Calu3 (cell line): ENCODE measurements around the gene BCKDHB. TPM values are rescaled to one million over a fixed set of nuclear protein-coding genes. Genes with fewer than 3 reads are reported as not detected.
"Not testable (repeated sequence)": the region's sequence is repeated elsewhere in the genome, so short reads cannot be mapped to it uniquely, and the experiment has no call there.

ENCODE experiments used
- BruUV-seq: library from RNA; stranded (reverse); fragments of 400-500 nt; replicated peaks from 2 replicates; lab custom pipeline; 2021; lab: Mats Ljungman, UMichigan
- CTCF ChIA-PET: fragments of 300-600 bp; sonication (Branson Sonifier 250); formaldehyde crosslinking; loops from one replicate; lab custom pipeline; 2022; ENCODE audit warnings: antibody characterized with exemption; lab: Charles Lee
- DNase-seq: peaks from one replicate; pipeline ENCODE4 v3.0.0; 2022
- H3K27ac Mint-ChIP-seq: one replicate; pipeline ENCODE4 v1.8.0; 2022; ENCODE audit warnings: mixed read lengths; ENCODE audit not compliant: unreplicated experiment
- H3K27me3 Mint-ChIP-seq: one replicate; pipeline ENCODE4 v1.8.0; 2022; ENCODE audit warnings: mixed read lengths; ENCODE audit not compliant: unreplicated experiment
- H3K36me3 Mint-ChIP-seq: one replicate; pipeline ENCODE4 v1.8.0; 2022; ENCODE audit warnings: mild to moderate bottlenecking, moderate library complexity, mixed read lengths; ENCODE audit not compliant: insufficient read depth, unreplicated experiment
- H3K4me1 Mint-ChIP-seq: one replicate; pipeline ENCODE4 v1.8.0; 2022; ENCODE audit warnings: mild to moderate bottlenecking, low read depth, mixed read lengths; ENCODE audit not compliant: unreplicated experiment
- H3K4me3 Mint-ChIP-seq: one replicate; pipeline ENCODE4 v1.8.0; 2022; ENCODE audit warnings: mild to moderate bottlenecking, low read depth, moderate library complexity, mixed read lengths; ENCODE audit not compliant: unreplicated experiment
- H3K9me3 Mint-ChIP-seq: one replicate; pipeline ENCODE4 v1.8.0; 2022; ENCODE audit warnings: low read depth, mixed read lengths; ENCODE audit not compliant: unreplicated experiment
- intact Hi-C: fragments of 100-400 bp; cut with micrococcal nuclease; formaldehyde crosslinking; loops from one replicate; pipeline ENCODE4 v1.10.0; 2022; ENCODE audit not compliant: unreplicated experiment
- total RNA-seq: library from RNA; stranded (reverse); gene quantifications from 2 replicates; pipeline ENCODE4 v1.2.3, GENCODE V29; 2022
- TF ChIP-seq, protein P1 (sequence below): fragments of 200-600 bp; IDR thresholded peaks from one replicate; pipeline ENCODE4 v1.8.0; 2022; ENCODE audit warnings: antibody characterized with exemption; ENCODE audit not compliant: unreplicated experiment

BCKDHB gene
- total RNA-seq, 1 experiment from 2014 or later, result 24.9 TPM

DNA sequence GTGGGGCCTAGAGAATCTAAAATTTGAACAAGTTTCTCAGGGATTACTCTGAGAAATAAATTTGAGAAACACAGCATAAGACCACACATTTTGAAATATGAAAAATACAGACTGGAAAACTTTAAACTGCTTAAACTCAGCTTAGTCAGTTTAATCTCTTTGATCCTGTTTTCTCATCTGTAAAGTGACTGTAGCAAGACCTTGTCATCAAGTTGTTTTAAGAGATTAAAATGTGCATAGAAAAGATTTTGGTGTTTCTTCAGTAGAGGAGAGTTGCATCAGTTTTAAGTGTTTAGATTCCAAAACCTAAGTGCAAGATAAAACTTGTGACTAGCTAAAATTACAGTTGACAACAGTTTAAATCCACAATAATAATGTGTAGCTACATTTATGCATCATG lies 8.1 kb upstream of the BCKDHB start:
- BruUV-seq, result no TSS peak
- intact Hi-C loops, result loop anchor here (10.0 kb wide), 1 partner anchor 324 kb away; no protein-coding TSS in a partner anchor
- peaks cover 10% of the 10 kb centered on the region for H3K27me3 Mint-ChIP-seq
- H3K4me3 Mint-ChIP-seq, result no peak overlapping the region
- no peak overlapping the region for H3K27ac Mint-ChIP-seq
- H3K9me3 Mint-ChIP-seq, result no peaks in the 10 kb centered on the region
- DNase-seq, result no peak
- TF ChIP-seq, protein P1, sequence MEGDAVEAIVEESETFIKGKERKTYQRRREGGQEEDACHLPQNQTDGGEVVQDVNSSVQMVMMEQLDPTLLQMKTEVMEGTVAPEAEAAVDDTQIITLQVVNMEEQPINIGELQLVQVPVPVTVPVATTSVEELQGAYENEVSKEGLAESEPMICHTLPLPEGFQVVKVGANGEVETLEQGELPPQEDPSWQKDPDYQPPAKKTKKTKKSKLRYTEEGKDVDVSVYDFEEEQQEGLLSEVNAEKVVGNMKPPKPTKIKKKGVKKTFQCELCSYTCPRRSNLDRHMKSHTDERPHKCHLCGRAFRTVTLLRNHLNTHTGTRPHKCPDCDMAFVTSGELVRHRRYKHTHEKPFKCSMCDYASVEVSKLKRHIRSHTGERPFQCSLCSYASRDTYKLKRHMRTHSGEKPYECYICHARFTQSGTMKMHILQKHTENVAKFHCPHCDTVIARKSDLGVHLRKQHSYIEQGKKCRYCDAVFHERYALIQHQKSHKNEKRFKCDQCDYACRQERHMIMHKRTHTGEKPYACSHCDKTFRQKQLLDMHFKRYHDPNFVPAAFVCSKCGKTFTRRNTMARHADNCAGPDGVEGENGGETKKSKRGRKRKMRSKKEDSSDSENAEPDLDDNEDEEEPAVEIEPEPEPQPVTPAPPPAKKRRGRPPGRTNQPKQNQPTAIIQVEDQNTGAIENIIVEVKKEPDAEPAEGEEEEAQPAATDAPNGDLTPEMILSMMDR, result no peak
- H3K4me1 Mint-ChIP-seq, result no peaks in the 10 kb centered on the region
- no peaks in the 10 kb centered on the region for H3K36me3 Mint-ChIP-seq
- CTCF ChIA-PET, result no interaction called here

GRCh38 chr6:80104520-80104919 lies 2.0 kb upstream of the BCKDHB start:
- Mint-ChIP-seq H3K4me3 (no peak overlapping the region), H3K27ac (no peak overlapping the region), H3K4me1 (peaks cover 20% of the 10 kb centered on the region), H3K27me3 (peaks cover 8% of the 10 kb centered on the region), H3K36me3 (peaks cover 13% of the 10 kb centered on the region), H3K9me3 (no peaks in the 10 kb centered on the region)
- no peak for DNase-seq
- TF ChIP-seq, protein P1, result no peak
- CTCF ChIA-PET, result no interaction called here
- BruUV-seq, result no TSS peak
- intact Hi-C loops, result no loop called here

GRCh38 chr6:80105972-80106417 lies 476 bp upstream of the BCKDHB start:
- DNase-seq, result no peak
- Mint-ChIP-seq H3K9me3 (no peaks in the 10 kb centered on the region), H3K27me3 (no peaks in the 10 kb centered on the region), H3K36me3 (peaks cover 13% of the 10 kb centered on the region), H3K27ac (peak overlapping the region; percentile 92), H3K4me3 (peak overlapping the region; percentile 92), H3K4me1 (peaks cover 20% of the 10 kb centered on the region)
- TF ChIP-seq, protein P1, result no peak
- BruUV-seq, result no TSS peak
- CTCF ChIA-PET, result interaction anchor here (0.6 to 1.4 kb wide), 3 partner anchors 22 to 445 kb away, joined by 5 to 8 read pairs (median 6); no protein-coding TSS in a partner anchor
- intact Hi-C loops, result no loop called here

DNA sequence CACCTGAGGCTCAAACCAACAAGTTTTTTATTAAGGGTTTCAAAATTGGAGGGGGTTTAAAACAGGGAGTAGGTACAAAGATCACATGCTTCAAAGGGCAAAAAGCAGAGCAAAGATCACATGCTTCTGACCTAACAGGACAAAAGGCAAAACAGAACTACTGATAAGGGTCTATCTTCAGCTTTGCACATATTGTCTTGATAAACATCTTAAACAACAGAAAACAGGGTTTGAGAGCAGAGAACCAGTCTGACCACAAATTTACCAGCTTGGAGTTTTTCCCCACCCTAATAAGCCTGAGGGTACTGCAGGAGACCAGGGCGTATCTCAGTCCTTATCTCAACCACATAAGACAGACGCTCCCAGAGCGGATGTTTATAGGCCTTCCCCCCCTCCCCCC lies 16.1 kb downstream of the BCKDHB start:
- BruUV-seq, H3K36me3 Mint-ChIP-seq, H3K27me3 Mint-ChIP-seq, H3K27ac Mint-ChIP-seq, CTCF ChIA-PET, H3K4me3 Mint-ChIP-seq, H3K9me3 Mint-ChIP-seq, DNase-seq, intact Hi-C loops: not testable (repeated sequence)
- peaks cover 36% of the 10 kb centered on the region for H3K4me1 Mint-ChIP-seq

- Mint-ChIP-seq H3K4me3 (no peak overlapping the region), H3K9me3 (no peaks in the 10 kb centered on the region), H3K4me1 (peaks cover 42% of the 10 kb centered on the region), H3K27me3 (no peaks in the 10 kb centered on the region), H3K36me3 (no peaks in the 10 kb centered on the region), H3K27ac (no peak overlapping the region)
- BruUV-seq, result no TSS peak
- DNase-seq, result no peak
- TF ChIP-seq, protein P1, result no peak
- CTCF ChIA-PET, result no interaction called here
- intact Hi-C loops, result no loop called here
Measured at GRCh38 chr6:80126657-80127345, 20.3 kb downstream of the BCKDHB start.
